PC-3 (cell line): ENCODE measurements around the gene CARD19. TPM values are rescaled to one million over a fixed set of nuclear protein-coding genes. Genes with fewer than 3 reads are reported as not detected.

ENCODE experiments used
- ATAC-seq: fragments of 200-7000 bp; cut with Tn5 transposase; 2 replicates; pipeline ENCODE4 v1.9.1; 2020; ENCODE audit warnings: mild to moderate bottlenecking, moderate library complexity
- BruUV-seq: library from RNA; stranded (reverse); fragments of 400-500 nt; replicated peaks from 2 replicates; lab custom pipeline; 2021; lab: Mats Ljungman, UMichigan
- CTCF ChIA-PET: fragments of 300-600 bp; sonication (Branson Sonifier 250); formaldehyde crosslinking; loops from one replicate; lab custom pipeline; 2022; ENCODE audit warnings: antibody characterized with exemption; lab: Charles Lee
- POLR2A ChIA-PET: fragments of 300-600 bp; sonication (Branson Sonifier 250); formaldehyde crosslinking; loops from one replicate; lab custom pipeline; 2022; ENCODE audit warnings: antibody characterized with exemption; ENCODE audit not compliant: unreplicated experiment; lab: Charles Lee
- DNase-seq: peaks from one replicate; pipeline ENCODE4 v3.0.0-alpha.2; 2015
- H2AFZ ChIP-seq: fragments of 300-600 bp; sonication (generic); 2 replicates; pipeline ENCODE4 v1.6.0; 2016; ENCODE audit warnings: antibody characterized with exemption, low read length
- H3F3A ChIP-seq: fragments of 300-600 bp; sonication (generic); one replicate; pipeline ENCODE4 v1.6.0; 2017; ENCODE audit warnings: antibody characterized with exemption, low read length, control low read depth, mild to moderate bottlenecking; ENCODE audit not compliant: unreplicated experiment
- H3K27ac ChIP-seq: fragments of 300-600 bp; sonication (generic); 2 replicates; pipeline ENCODE4 v1.5.1; 2016; ENCODE audit warnings: mild to moderate bottlenecking, low read length
- H3K27me3 ChIP-seq: fragments of 300-600 bp; sonication (generic); 2 replicates; pipeline ENCODE4 v1.6.1; 2016; ENCODE audit warnings: low read length, mixed read lengths
- H3K36me3 ChIP-seq: fragments of 300-600 bp; sonication (generic); 2 replicates; pipeline ENCODE4 v1.6.1; 2016; ENCODE audit warnings: low read depth, mixed run types, low read length, mixed read lengths
- H3K4me1 ChIP-seq: fragments of 300-600 bp; sonication (generic); 2 replicates; pipeline ENCODE4 v1.5.1; 2016; ENCODE audit warnings: low read length; ENCODE audit not compliant: insufficient read depth
- H3K4me2 ChIP-seq: fragments of 300-600 bp; sonication (generic); 2 replicates; pipeline ENCODE4 v1.6.0; 2016; ENCODE audit warnings: low read length
- H3K4me3 ChIP-seq: fragments of 300-600 bp; sonication (generic); 2 replicates; pipeline ENCODE4 v1.5.1; 2016; ENCODE audit warnings: mild to moderate bottlenecking, low read length, mixed read lengths
- H3K79me2 ChIP-seq: fragments of 300-600 bp; sonication (generic); 2 replicates; pipeline ENCODE4 v1.6.1; 2017; ENCODE audit warnings: low read length, mixed read lengths
- H3K9ac ChIP-seq: fragments of 300-600 bp; sonication (generic); 2 replicates; pipeline ENCODE4 v1.6.0; 2016; ENCODE audit warnings: mild to moderate bottlenecking, low read length
- H3K9me2 ChIP-seq: fragments of 300-600 bp; sonication (generic); replicated peaks from 2 replicates; pipeline ENCODE4 v1.6.1; 2016; ENCODE audit warnings: mixed run types, low read length, mixed read lengths
- H3K9me3 ChIP-seq: fragments of 300-600 bp; sonication (generic); 2 replicates; pipeline ENCODE4 v1.6.1; 2016; ENCODE audit warnings: low read length, mixed read lengths
- H4K20me1 ChIP-seq: fragments of 300-600 bp; sonication (generic); 2 replicates; pipeline ENCODE4 v1.6.1; 2016; ENCODE audit warnings: low read length, mixed read lengths
- CTCF ChIP-seq: fragments of 300-600 bp; sonication (generic); conservative IDR thresholded peaks from 2 replicates; pipeline ENCODE4 v1.5.1; 2017; ENCODE audit warnings: antibody characterized with exemption, low read depth, mild to moderate bottlenecking, low read length
- EZH2 ChIP-seq: fragments of 300-600 bp; sonication (generic); IDR thresholded peaks from one replicate; pipeline ENCODE4 v1.6.1; 2017; ENCODE audit warnings: antibody characterized with exemption, mild to moderate bottlenecking, low read length; ENCODE audit not compliant: unreplicated experiment
- EZH2phosphoT487 ChIP-seq: fragments of 300-600 bp; sonication (generic); IDR thresholded peaks from 2 replicates; pipeline ENCODE4 v1.6.1; 2018; ENCODE audit warnings: mild to moderate bottlenecking, antibody characterized with exemption, low read length, borderline replicate concordance
- intact Hi-C: fragments of 100-400 bp; cut with micrococcal nuclease; formaldehyde crosslinking; loops from 2 replicates; pipeline ENCODE4 v1.9.0; 2023
- total RNA-seq: library from RNA; depleted of rRNA; stranded (reverse); fragments of >200 nt; gene quantifications from 2 replicates; pipeline ENCODE4 v1.2.3, GENCODE V29; 2014

The CARD19 gene
- total RNA-seq, 1 experiment from 2014 or later, result 68.6 TPM

GRCh38 chr9:93098236-93098946 is 2.4 kb downstream of the CARD19 start:
- peak overlapping the region; percentile 95 for H3K4me2 ChIP-seq
- ATAC-seq, result peak; percentile 62
- H4K20me1 ChIP-seq, result no peaks in the 10 kb centered on the region
- no peak for TF ChIP-seq CTCF
- TF ChIP-seq EZH2phosphoT487, result no peak
- H3K9me3 ChIP-seq, result no peaks in the 10 kb centered on the region
- no peaks in the 10 kb centered on the region for H3F3A ChIP-seq
- H3K27ac ChIP-seq, result peak overlapping the region; percentile 79
- H2AFZ ChIP-seq, result peak overlapping the region; percentile 50; the same call in 1 of the 2 replicates
- no peaks in the 10 kb centered on the region for H3K27me3 ChIP-seq
- H3K4me1 ChIP-seq, result peaks cover 24% of the 10 kb centered on the region
- H3K4me3 ChIP-seq, result peak overlapping the region; percentile 91
- no TSS peak for BruUV-seq
- intact Hi-C loops, result loop anchor here (2.0 to 10.0 kb wide), 2 partner anchors 38 to 224 kb away; partner anchors contain the start of gene ZNF484
- peaks cover 3% of the 10 kb centered on the region; the same call in 1 of the 2 replicates for H3K36me3 ChIP-seq
- peak overlapping the region; percentile 40 for H3K9ac ChIP-seq
- DNase-seq, result peak; percentile 95
- ChIA-PET CTCF (interaction anchor here (0.6 kb wide), 1 partner anchor 10 kb away, joined by 3 read pairs; no protein-coding TSS in a partner anchor), POLR2A (no interaction called here)
- no peaks in the 10 kb centered on the region for H3K9me2 ChIP-seq
- peaks cover 68% of the 10 kb centered on the region for H3K79me2 ChIP-seq

- POLR2A ChIA-PET, result no interaction called here
- H3K27me3 ChIP-seq, result no peaks in the 10 kb centered on the region
Observed at GRCh38 chr9:93099551-93100275, 3.7 kb downstream of the CARD19 start.

More at GRCh38 chr9:93099551-93100275, 3.7 kb downstream of the CARD19 start:
- CTCF ChIA-PET, result no interaction called here
- BruUV-seq, result no TSS peak
- DNase-seq (no peak), ATAC-seq (no peak)
- H3K9me3 ChIP-seq, result peaks cover 5% of the 10 kb centered on the region; the same call in 1 of the 2 replicates
- no peaks in the 10 kb centered on the region for H3F3A ChIP-seq
- H3K9me2 ChIP-seq, result no peaks in the 10 kb centered on the region
- no peak overlapping the region for H3K4me2 ChIP-seq
- intact Hi-C loops, result loop anchor here (2.0 to 10.0 kb wide), 2 partner anchors 39 to 225 kb away; partner anchors contain the start of gene ZNF484
- no peak overlapping the region for H2AFZ ChIP-seq
- peaks cover 81% of the 10 kb centered on the region for H3K79me2 ChIP-seq
- H3K27ac ChIP-seq, result no peak overlapping the region
- H3K9ac ChIP-seq, result no peak overlapping the region
- peaks cover 24% of the 10 kb centered on the region for H3K4me1 ChIP-seq
- TF ChIP-seq EZH2phosphoT487, result no peak
- TF ChIP-seq EZH2, result no peak
- no peak for TF ChIP-seq CTCF
- no peaks in the 10 kb centered on the region for H4K20me1 ChIP-seq
- H3K36me3 ChIP-seq, result peaks cover 15% of the 10 kb centered on the region
- H3K4me3 ChIP-seq, result no peak overlapping the region
